Measurements from ENCODE around the gene RNF175. TPM values are rescaled to one million over a fixed set of nuclear protein-coding genes. Genes with fewer than 3 reads are reported as not detected.

Gene RNF175
- 1 to 10 TPM in 3 of 9 donors, under 1 TPM in 2, not detected in 4; 0.18 to 6.3 (median 1.2) TPM for total RNA-seq
- 1 to 10 TPM in 2 of 3 donors, under 1 TPM in 1; 0.55 to 3.1 (median 1.0) TPM for polyA plus RNA-seq
- long read RNA-seq, donor 1, partial matches to known transcripts = 0 of 1 reads
- long read RNA-seq, donor 1, other reads (novel, unspliced or antisense) = 0 of 1 reads
- long read RNA-seq, donor 2 = 0 reads
- long read RNA-seq, donor 3 = 0 reads
- long read RNA-seq, donor 4 = 0 reads
- long read RNA-seq, donor 5, partial matches to known transcripts = 0 of 1 reads
- long read RNA-seq, donor 5, other reads (novel, unspliced or antisense) = 1 of 1 reads
- long read RNA-seq, donor 6 = 0 reads
- long read RNA-seq, donor 7 = 0 reads
- long read RNA-seq, donor 8 = 0 reads
- long read RNA-seq, donor 9 = 0 reads
- long read RNA-seq, donor 10 = 0 reads

DNA sequence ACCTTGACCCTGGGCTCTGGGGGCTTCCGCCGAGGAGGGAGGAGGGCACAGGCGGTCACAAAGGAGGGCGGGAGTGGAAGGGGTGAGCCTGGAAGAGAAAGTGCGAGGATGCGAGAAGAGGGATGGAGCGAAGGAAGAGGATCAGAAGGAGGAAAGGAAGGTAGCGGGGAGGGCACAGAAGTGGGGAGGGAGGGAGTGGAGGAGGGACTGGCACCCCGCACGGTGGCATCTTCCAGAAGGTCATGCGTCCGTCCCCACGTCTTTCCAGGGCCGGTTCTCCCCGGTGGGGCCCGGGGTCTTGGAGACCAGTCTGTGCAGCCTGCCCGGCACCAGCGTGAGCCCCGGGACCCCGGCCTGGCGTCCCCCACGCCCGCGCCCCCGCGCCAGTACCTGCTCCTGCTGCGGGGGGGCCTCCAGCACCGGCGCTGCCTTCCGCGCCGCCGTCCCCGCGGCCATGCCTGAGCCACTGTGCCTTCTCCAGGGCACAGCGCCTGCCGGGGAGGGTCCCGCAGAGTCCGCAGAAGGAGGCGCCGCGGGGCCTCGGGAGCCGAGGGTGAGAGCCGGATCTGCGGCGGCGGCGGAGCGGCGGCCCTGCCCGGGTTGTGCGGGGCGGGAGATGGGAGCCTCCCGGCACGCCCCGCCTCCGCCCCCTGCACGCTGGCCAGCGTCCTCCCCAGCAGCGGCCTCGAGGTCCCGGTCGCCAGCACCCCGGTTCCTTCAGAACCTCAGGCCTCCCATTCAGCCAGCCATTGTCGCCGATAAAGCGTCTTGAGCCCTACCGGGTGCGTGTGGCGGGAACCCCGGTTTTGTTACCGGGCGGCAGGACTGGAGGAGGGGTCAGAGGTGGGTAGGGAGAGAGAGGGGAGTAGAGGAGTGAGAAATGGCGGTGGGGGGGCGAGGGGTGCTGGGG is at the start of gene RNF175:
RNF175 (minus strand) TSS at position 618 of the 910 bp plus-strand sequence; CDS start at position 456, 162 bp downstream.
- TF ChIP-seq, protein P1, sequence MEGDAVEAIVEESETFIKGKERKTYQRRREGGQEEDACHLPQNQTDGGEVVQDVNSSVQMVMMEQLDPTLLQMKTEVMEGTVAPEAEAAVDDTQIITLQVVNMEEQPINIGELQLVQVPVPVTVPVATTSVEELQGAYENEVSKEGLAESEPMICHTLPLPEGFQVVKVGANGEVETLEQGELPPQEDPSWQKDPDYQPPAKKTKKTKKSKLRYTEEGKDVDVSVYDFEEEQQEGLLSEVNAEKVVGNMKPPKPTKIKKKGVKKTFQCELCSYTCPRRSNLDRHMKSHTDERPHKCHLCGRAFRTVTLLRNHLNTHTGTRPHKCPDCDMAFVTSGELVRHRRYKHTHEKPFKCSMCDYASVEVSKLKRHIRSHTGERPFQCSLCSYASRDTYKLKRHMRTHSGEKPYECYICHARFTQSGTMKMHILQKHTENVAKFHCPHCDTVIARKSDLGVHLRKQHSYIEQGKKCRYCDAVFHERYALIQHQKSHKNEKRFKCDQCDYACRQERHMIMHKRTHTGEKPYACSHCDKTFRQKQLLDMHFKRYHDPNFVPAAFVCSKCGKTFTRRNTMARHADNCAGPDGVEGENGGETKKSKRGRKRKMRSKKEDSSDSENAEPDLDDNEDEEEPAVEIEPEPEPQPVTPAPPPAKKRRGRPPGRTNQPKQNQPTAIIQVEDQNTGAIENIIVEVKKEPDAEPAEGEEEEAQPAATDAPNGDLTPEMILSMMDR (IDR thresholded peaks at IDR 0.05) = no peak
- no peak for TF ChIP-seq POLR2A (IDR thresholded peaks at IDR 0.05)
- H3K27ac ChIP-seq = no peak within 1 kb of the TSS
- peaks cover 5 to 8% of the 10 kb centered on the region in 2 donors for H3K4me1 ChIP-seq (replicated peaks in 1 of 2)
- H3K36me3 ChIP-seq (replicated peaks in 1 of 2) = no peaks in the 10 kb centered on the region
- peak within 1 kb of the TSS in 2 of 4 donors; percentile 2 to 46 for H3K4me3 ChIP-seq
- DNase-seq = peak in 1 of 7 donors; percentile 14
- H3K27me3 ChIP-seq = peaks cover 8% of the 10 kb centered on the region
- WGBS, 4 donors = 7 to 19% (median 8%) methylated on average over 25 to 76 of the region's 76 CpGs
- no peaks in the 10 kb centered on the region for H3K9me3 ChIP-seq (replicated peaks in 1 of 3)
- intact Hi-C loops (cut with DNase I) = no loop called here

DNA sequence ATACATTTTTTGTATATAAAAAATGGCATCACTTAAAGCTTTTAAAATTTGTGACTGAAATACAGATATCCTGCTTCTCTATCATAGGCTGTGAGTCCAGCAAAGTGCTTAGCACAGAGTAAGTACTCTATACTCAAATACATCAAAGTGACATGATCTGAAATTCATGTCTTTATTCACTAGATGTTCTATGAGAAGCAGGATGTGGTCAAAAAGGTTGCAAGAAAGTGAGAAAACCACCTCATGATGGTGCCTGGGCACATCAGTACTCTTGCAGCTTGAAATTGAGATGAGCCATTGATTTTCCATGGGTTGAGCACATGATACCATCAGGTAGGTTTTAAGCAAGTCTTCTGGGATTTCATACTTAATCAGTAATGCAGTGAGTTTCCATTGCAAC is 49.5 kb upstream of the RNF175 start:
- DNase-seq = no peak
- Histone ChIP-seq H3K4me3 (no peak overlapping the region), H3K27me3 (no peaks in the 10 kb centered on the region), H3K4me1 (replicated peaks in 1 of 2) (no peaks in the 10 kb centered on the region), H3K27ac (no peak overlapping the region), H3K9me3 (replicated peaks in 1 of 3) (no peaks in the 10 kb centered on the region), H3K36me3 (replicated peaks in 1 of 2) (no peaks in the 10 kb centered on the region)
- intact Hi-C loops (cut with DNase I) = no loop called here
- TF ChIP-seq POLR2A (IDR thresholded peaks at IDR 0.05) = no peak
- TF ChIP-seq, protein P1 (IDR thresholded peaks at IDR 0.05) = no peak

DNA sequence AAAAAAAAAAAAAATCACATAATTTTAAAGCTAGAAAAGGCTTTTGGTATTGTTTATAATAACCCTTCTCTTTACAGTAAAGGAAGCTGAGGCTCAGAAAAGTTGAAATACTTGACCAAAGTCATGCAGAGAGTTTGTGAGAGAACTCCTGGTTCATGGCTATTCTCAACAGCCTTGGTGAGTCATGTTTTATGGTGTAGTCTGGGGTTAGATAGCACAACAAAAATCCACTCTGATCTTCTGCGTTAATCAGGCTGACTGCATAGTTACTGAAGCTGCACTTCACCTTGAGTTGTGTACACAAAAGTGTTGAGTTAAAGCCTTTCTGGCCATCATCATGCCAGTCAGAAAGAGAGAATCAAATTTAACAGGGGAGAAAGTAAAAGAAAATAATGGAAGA is 48.4 kb upstream of the RNF175 start:
- H3K36me3 ChIP-seq (replicated peaks in 1 of 2) = no peaks in the 10 kb centered on the region
- no peaks in the 10 kb centered on the region for H3K9me3 ChIP-seq (replicated peaks in 1 of 3)
- WGBS, 4 donors = 35 to 50% (median 39%) methylated on average over 1 of the region's 1 CpG
- no peak for DNase-seq
- H3K27ac ChIP-seq = no peak overlapping the region
- H3K4me1 ChIP-seq (replicated peaks in 1 of 2) = no peaks in the 10 kb centered on the region
- intact Hi-C loops (cut with DNase I) = no loop called here
- TF ChIP-seq POLR2A (IDR thresholded peaks at IDR 0.05) = no peak
- no peaks in the 10 kb centered on the region for H3K27me3 ChIP-seq
- H3K4me3 ChIP-seq = no peak overlapping the region

DNA sequence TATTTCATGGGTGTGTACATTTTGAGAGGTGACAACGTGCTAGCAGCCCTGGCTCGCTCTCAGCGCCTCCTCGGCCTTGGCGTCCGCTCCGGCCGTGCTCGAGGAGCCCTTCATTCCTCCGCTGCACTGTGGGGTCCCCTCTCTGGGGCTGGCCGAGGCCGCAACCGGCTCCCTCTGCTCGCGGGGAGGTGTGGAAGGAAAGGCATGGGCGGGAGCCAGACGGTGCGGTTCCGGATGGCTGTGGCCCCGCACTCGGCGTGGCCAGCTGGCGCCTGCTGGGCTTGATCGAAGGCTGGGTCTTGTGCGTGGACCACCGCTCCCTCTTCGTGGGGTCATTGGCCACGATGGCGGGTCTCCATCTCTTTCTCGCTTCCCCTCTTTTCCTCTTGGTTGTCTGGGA is 46.2 kb upstream of the RNF175 start:
- TF ChIP-seq POLR2A (IDR thresholded peaks at IDR 0.05) = no peak
- no peak overlapping the region for H3K27ac ChIP-seq
- no peaks in the 10 kb centered on the region for H3K4me1 ChIP-seq (replicated peaks in 1 of 2)
- 88 to 94% (median 91%) methylated on average over 27 to 30 of the region's 30 CpGs for WGBS, 4 donors
- no peak overlapping the region for H3K4me3 ChIP-seq
- no peaks in the 10 kb centered on the region for H3K27me3 ChIP-seq
- no peak for DNase-seq
- no peaks in the 10 kb centered on the region for H3K9me3 ChIP-seq (replicated peaks in 1 of 3)
- H3K36me3 ChIP-seq (replicated peaks in 1 of 2) = no peaks in the 10 kb centered on the region
- intact Hi-C loops (cut with DNase I) = no loop called here

DNA sequence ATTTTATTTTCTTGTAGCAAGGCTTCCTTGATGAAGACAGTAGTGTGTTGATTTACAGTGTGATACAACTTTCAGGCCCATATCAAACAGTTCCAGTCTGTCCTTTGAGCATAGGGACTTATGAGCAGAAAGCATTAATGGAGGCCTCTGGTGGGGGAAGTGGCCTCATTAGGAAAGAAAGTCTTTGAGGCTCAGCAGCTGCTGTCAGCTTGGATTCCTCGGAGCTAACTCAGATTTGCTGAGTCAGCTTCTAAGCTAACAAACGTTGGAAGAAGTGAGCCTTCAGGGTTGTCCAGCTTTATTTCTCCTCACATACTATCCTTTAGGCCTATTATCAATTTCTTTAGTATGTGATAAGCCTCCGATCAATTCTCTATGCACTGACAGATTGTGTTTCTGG is 44.9 kb upstream of the RNF175 start:
- Histone ChIP-seq H3K27me3 (no peaks in the 10 kb centered on the region), H3K9me3 (replicated peaks in 1 of 3) (no peaks in the 10 kb centered on the region), H3K27ac (no peak overlapping the region), H3K4me1 (replicated peaks in 1 of 2) (peaks cover 0 to 5% of the 10 kb centered on the region in 2 donors), H3K4me3 (no peak overlapping the region), H3K36me3 (replicated peaks in 1 of 2) (no peaks in the 10 kb centered on the region)
- intact Hi-C loops (cut with DNase I) = no loop called here
- no peak for DNase-seq
- WGBS, 4 donors = 24 to 38% (median 30%) methylated on average over 3 of the region's 3 CpGs
- TF ChIP-seq, protein P1 (IDR thresholded peaks at IDR 0.05) = no peak
- no peak for TF ChIP-seq POLR2A (IDR thresholded peaks at IDR 0.05)

Measured in adrenal gland (tissue), 19 donors.